Measurements from ENCODE around the gene TGM1.
"Not testable (repeated sequence)": the region's sequence is repeated elsewhere in the genome, so short reads cannot be mapped to it uniquely, and the experiment has no call there.

The TGM1 gene

GRCh38 chr14:24206260-24207103, 56.5 kb downstream of the TGM1 start:
- DNase-seq (ENCODE audit: low read depth), result no peak

DNA sequence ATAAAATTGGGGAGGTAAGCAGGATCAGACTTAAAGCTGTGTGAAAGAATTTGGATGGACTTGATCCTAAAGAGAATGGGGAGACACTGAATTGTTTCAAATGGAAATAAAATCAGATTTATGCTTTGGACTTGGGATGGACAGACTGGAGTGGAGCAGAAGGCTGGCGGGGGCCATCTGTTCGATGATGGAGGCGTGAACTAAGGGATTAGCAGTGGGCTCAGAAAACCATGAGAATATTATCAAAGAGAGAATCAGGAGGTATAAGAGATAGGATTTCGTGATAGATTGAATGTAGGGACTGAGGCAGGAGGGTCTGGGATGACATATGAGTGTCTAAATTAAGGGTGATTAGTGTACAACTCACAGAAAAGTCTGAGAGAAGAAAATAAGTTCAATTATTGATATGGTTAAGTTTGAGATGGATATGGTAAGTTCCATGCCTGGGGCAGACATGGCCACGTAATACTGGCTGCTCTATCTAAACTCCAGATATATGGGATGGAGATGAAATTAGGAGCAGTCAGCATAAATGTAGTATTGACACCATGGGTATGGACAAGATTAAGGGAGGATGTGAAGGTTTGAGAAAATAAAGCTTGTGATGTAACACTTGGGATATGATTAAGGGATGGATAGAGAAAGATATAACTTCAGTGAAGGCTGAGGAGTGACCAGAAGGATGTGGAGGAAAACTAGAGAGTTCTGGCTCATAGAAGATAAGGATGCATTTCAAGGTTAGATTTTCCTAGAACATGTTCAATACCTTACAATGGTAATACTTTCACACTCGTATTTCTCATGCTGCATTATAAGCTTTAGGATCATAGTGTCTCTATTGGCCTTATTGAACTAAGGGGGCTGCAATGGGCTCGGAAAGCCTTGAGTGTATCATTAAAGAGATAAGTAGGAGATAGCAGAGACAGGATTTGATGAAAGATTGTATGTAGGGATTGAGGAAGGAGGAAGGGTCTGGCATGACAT, 58.5 kb downstream of the TGM1 start:
- DNase-seq (ENCODE audit: low read depth), result no peak

GRCh38 chr14:24203249-24203886, 59.6 kb downstream of the TGM1 start:
- not testable (repeated sequence) for DNase-seq (ENCODE audit: low read depth)

DNA sequence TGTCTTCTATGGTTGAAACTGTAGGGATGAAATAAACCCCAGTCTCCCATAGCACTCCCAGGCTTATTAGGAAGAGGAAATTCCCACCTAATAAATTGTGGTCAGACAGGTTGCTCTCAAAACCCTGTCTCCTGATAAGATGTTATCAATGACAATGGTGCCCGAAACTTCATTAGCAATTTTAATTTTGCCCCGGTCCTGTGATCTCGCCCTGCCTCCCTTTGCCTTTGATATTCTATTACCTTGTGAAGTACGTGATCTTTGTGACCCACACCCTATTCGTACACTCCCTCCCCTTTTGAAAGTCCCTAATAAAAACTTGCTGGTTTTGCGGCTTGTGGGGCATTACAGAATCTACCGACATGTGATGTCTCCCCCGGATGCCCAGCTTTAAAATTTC, 60.4 kb downstream of the TGM1 start:
- not testable (repeated sequence) for DNase-seq (ENCODE audit: low read depth)
